Measurements from ENCODE around the gene ADAM22. TPM values are rescaled to one million over a fixed set of nuclear protein-coding genes. Genes with fewer than 3 reads are reported as not detected.
"Not testable (repeated sequence)": the region's sequence is repeated elsewhere in the genome, so short reads cannot be mapped to it uniquely, and the experiment has no call there.

The ADAM22 gene
- total and polyA plus RNA-seq, 4 donors = 0.04 to 0.61 (median 0.15) TPM

DNA sequence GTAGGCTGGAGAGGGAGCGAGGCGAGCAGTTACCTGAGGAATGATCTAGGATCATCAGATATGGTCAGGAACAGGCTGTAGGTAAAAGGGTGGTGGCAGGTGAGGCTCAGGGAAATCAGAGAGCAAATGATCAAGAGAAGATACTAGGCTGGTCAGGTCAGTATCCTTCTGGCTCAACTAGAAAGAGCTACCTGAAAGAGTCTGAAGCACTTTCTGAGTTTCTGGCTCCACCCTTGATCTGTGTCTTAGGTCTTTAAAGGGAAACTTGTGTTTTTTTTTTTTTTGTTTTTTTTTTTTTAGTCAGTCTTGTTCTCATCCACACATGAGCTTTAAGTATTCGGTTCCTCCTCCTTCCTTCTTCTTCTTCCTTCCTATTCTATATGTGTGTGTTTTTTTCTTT lies 10.5 kb downstream of the ADAM22 start:
- TF ChIP-seq JUND (IDR thresholded peaks at IDR 0.05) = no peak
- TF ChIP-seq, protein P1, sequence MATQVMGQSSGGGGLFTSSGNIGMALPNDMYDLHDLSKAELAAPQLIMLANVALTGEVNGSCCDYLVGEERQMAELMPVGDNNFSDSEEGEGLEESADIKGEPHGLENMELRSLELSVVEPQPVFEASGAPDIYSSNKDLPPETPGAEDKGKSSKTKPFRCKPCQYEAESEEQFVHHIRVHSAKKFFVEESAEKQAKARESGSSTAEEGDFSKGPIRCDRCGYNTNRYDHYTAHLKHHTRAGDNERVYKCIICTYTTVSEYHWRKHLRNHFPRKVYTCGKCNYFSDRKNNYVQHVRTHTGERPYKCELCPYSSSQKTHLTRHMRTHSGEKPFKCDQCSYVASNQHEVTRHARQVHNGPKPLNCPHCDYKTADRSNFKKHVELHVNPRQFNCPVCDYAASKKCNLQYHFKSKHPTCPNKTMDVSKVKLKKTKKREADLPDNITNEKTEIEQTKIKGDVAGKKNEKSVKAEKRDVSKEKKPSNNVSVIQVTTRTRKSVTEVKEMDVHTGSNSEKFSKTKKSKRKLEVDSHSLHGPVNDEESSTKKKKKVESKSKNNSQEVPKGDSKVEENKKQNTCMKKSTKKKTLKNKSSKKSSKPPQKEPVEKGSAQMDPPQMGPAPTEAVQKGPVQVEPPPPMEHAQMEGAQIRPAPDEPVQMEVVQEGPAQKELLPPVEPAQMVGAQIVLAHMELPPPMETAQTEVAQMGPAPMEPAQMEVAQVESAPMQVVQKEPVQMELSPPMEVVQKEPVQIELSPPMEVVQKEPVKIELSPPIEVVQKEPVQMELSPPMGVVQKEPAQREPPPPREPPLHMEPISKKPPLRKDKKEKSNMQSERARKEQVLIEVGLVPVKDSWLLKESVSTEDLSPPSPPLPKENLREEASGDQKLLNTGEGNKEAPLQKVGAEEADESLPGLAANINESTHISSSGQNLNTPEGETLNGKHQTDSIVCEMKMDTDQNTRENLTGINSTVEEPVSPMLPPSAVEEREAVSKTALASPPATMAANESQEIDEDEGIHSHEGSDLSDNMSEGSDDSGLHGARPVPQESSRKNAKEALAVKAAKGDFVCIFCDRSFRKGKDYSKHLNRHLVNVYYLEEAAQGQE (IDR thresholded peaks at IDR 0.05) = no peak
- TF ChIP-seq, protein P2, sequence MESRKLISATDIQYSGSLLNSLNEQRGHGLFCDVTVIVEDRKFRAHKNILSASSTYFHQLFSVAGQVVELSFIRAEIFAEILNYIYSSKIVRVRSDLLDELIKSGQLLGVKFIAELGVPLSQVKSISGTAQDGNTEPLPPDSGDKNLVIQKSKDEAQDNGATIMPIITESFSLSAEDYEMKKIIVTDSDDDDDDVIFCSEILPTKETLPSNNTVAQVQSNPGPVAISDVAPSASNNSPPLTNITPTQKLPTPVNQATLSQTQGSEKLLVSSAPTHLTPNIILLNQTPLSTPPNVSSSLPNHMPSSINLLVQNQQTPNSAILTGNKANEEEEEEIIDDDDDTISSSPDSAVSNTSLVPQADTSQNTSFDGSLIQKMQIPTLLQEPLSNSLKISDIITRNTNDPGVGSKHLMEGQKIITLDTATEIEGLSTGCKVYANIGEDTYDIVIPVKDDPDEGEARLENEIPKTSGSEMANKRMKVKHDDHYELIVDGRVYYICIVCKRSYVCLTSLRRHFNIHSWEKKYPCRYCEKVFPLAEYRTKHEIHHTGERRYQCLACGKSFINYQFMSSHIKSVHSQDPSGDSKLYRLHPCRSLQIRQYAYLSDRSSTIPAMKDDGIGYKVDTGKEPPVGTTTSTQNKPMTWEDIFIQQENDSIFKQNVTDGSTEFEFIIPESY (IDR thresholded peaks at IDR 0.05) = no peak
- no peak for TF ChIP-seq SP1 (IDR thresholded peaks at IDR 0.05)
- TF ChIP-seq GABPA (IDR thresholded peaks at IDR 0.05 in 1 of 2, conservative IDR thresholded peaks at IDR 0.05 in 1 of 2) = no peak
- no peak for TF ChIP-seq FOXA2 (IDR thresholded peaks at IDR 0.05)
- TF ChIP-seq HNF4A (conservative IDR thresholded peaks at IDR 0.05) = no peak
- no peak for TF ChIP-seq FOXA1 (IDR thresholded peaks at IDR 0.05)
- TF ChIP-seq, protein P3, sequence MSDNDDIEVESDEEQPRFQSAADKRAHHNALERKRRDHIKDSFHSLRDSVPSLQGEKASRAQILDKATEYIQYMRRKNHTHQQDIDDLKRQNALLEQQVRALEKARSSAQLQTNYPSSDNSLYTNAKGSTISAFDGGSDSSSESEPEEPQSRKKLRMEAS (IDR thresholded peaks at IDR 0.05) = no peak
- no peak for TF ChIP-seq RAD21 (IDR thresholded peaks at IDR 0.05)
- TF ChIP-seq RXRA (IDR thresholded peaks at IDR 0.05) = no peak
- TF ChIP-seq, protein P4, sequence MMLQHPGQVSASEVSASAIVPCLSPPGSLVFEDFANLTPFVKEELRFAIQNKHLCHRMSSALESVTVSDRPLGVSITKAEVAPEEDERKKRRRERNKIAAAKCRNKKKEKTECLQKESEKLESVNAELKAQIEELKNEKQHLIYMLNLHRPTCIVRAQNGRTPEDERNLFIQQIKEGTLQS (IDR thresholded peaks at IDR 0.05) = no peak
- no peak for TF ChIP-seq TAF1 (conservative IDR thresholded peaks at IDR 0.05)
- TF ChIP-seq, protein P5, sequence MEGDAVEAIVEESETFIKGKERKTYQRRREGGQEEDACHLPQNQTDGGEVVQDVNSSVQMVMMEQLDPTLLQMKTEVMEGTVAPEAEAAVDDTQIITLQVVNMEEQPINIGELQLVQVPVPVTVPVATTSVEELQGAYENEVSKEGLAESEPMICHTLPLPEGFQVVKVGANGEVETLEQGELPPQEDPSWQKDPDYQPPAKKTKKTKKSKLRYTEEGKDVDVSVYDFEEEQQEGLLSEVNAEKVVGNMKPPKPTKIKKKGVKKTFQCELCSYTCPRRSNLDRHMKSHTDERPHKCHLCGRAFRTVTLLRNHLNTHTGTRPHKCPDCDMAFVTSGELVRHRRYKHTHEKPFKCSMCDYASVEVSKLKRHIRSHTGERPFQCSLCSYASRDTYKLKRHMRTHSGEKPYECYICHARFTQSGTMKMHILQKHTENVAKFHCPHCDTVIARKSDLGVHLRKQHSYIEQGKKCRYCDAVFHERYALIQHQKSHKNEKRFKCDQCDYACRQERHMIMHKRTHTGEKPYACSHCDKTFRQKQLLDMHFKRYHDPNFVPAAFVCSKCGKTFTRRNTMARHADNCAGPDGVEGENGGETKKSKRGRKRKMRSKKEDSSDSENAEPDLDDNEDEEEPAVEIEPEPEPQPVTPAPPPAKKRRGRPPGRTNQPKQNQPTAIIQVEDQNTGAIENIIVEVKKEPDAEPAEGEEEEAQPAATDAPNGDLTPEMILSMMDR (IDR thresholded peaks at IDR 0.05; ENCODE audit: low read depth, low read length, missing input control) = no peak
- no peak for TF ChIP-seq YY1 (IDR thresholded peaks at IDR 0.05)
- no peak for TF ChIP-seq NR2F2 (IDR thresholded peaks at IDR 0.05)
- no peak for TF ChIP-seq EGR1 (IDR thresholded peaks at IDR 0.05; ENCODE audit: low read depth in 2 of 2)
- no peak for TF ChIP-seq HNF4G (IDR thresholded peaks at IDR 0.05)
- no peak overlapping the region for H3K27ac ChIP-seq (ENCODE audit: low read depth in 1 of 2, low read length in 2 of 2)
- DNase-seq (ENCODE audit: low spot score) = no peak
- H3K36me3 ChIP-seq (ENCODE audit: control insufficient read depth in 4 of 4, insufficient read depth in 3 of 4, low read depth in 1 of 4, low read length in 3 of 4) = no peaks in the 10 kb centered on the region
- H3K27me3 ChIP-seq (ENCODE audit: control insufficient read depth in 4 of 4, insufficient read depth in 4 of 4, low read length in 3 of 4) = no peaks in the 10 kb centered on the region
- H3K9ac ChIP-seq (ENCODE audit: low read depth in 1 of 2, low read length in 2 of 2) = no peak overlapping the region
- 86% methylated on average over 3 of the region's 3 CpGs for WGBS
- H3K9me3 ChIP-seq (ENCODE audit: control insufficient read depth in 4 of 4, low read length in 3 of 4) = no peaks in the 10 kb centered on the region
- H3K4me1 ChIP-seq (ENCODE audit: control insufficient read depth in 4 of 4, insufficient read depth in 4 of 4, low read length in 3 of 4) = no peaks in the 10 kb centered on the region
- H3K4me3 ChIP-seq (ENCODE audit: low read depth in 1 of 3, low read length in 3 of 3) = no peak overlapping the region

DNA sequence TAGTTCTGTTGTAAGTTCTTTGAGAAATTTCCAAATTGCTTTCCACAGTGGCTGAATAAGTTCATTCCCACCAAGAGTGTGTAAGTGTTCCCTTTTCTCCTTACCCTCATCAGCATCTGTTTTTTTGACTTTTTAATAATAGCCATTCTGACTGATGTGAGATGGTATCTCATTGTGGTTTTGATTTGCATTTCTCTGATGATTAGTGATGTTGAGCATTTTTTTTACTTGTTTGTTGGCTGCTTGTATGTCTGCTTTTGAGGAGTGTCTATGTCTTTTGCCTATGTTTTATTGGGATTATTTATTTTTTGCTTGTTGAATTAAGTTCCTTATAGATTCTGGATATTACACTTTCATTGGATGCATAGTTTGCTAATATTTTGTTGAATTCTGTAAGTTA lies 11.9 kb downstream of the ADAM22 start:
- H3K36me3 ChIP-seq (ENCODE audit: control insufficient read depth in 4 of 4, insufficient read depth in 3 of 4, low read depth in 1 of 4, low read length in 3 of 4); H3K27ac ChIP-seq (ENCODE audit: low read depth in 1 of 2, low read length in 2 of 2); H3K4me3 ChIP-seq (ENCODE audit: low read depth in 1 of 3, low read length in 3 of 3); H3K4me1 ChIP-seq (ENCODE audit: control insufficient read depth in 4 of 4, insufficient read depth in 4 of 4, low read length in 3 of 4); H3K27me3 ChIP-seq (ENCODE audit: control insufficient read depth in 4 of 4, insufficient read depth in 4 of 4, low read length in 3 of 4); H3K9ac ChIP-seq (ENCODE audit: low read depth in 1 of 2, low read length in 2 of 2); DNase-seq (ENCODE audit: low spot score); H3K9me3 ChIP-seq (ENCODE audit: control insufficient read depth in 4 of 4, low read length in 3 of 4): not testable (repeated sequence)

Data from liver (tissue), 9 donors.